Uterus (tissue), 4 donors: ENCODE measurements around the gene ANKRD44. TPM values are rescaled to one million over a fixed set of nuclear protein-coding genes. Genes with fewer than 3 reads are reported as not detected.
A peak's percentile ranks its signal among the peaks of the same experiment; 100 is the strongest.

Source experiments
- DNase-seq, 2 donors: peaks; one replicate each; pipeline ENCODE4 v3.0.0-alpha.2; 2019 to 2020
- H3K27ac ChIP-seq, 2 donors: fragments of 200-600 bp; sonication (generic); 1 replicate in 1 of 2; 2 replicates in 1 of 2; pipeline ENCODE4 v1.5.1; 2016 to 2018
- H3K27me3 ChIP-seq, 2 donors: fragments of 200-600 bp; sonication (generic); one replicate each; pipeline ENCODE4 v1.5.1; 2018 to 2019; ENCODE audit warnings: control low read depth in 1 of 2
- H3K36me3 ChIP-seq, 2 donors: fragments of 200-600 bp; sonication (generic); one replicate each; pipeline ENCODE4 v1.5.1; 2019; ENCODE audit warnings: control low read depth in 1 of 2
- H3K4me1 ChIP-seq, 2 donors: fragments of 200-600 bp; sonication (generic); one replicate each; pipeline ENCODE4 v1.5.1; 2018 to 2019; ENCODE audit warnings: control low read depth in 1 of 2
- H3K4me3 ChIP-seq, 2 donors: fragments of 200-600 bp; sonication (generic); 1 replicate in 1 of 2; 2 replicates in 1 of 2; pipeline ENCODE4 v1.5.1; 2018 to 2019; ENCODE audit warnings: mild to moderate bottlenecking in 1 of 2
- H3K9me3 ChIP-seq, 2 donors: fragments of 200-600 bp; sonication (generic); one replicate each; pipeline ENCODE4 v1.5.1; 2019; ENCODE audit warnings: control low read depth in 1 of 2
- POLR2A ChIP-seq, 2 donors: fragments of 450-650 bp; IDR thresholded peaks; one replicate each; pipeline ENCODE4 v1.6.1; 2016; ENCODE audit warnings: antibody characterized with exemption in 2 of 2, mild to moderate bottlenecking in 1 of 2, moderate library complexity in 1 of 2
- intact Hi-C: fragments of 100-400 bp; cut with DNase I; formaldehyde crosslinking; loops from one replicate; pipeline ENCODE4 v1.15.1; 2023; ENCODE audit warnings: low total_unique reads
- total RNA-seq, 4 donors: library from RNA; depleted of rRNA in 3 of 4; stranded (reverse); fragments of >200 nt in 3 of 4; gene quantifications; one replicate each; pipeline versions ENCODE4 v1.1.0 to v1.2.4, GENCODE V29; 2014 to 2023
- TF ChIP-seq, protein P1 (sequence below), 4 experiments: fragments of 200-600 bp in 2 of 4; fragments of 450-650 bp in 2 of 4; sonication (generic) in 2 of 4; IDR thresholded peaks; one replicate each; pipeline ENCODE4 v1.5.1; 2016 to 2019; ENCODE audit warnings: antibody characterized with exemption in 4 of 4, mild to moderate bottlenecking in 2 of 4, moderate library complexity in 1 of 4
- donor health status: DM: yes; HTN: yes; CAD: no.

The ANKRD44 gene
- total RNA-seq, 4 donors from 2014 or later: 14.4 to 71.5 (median 23.2) TPM

DNA sequence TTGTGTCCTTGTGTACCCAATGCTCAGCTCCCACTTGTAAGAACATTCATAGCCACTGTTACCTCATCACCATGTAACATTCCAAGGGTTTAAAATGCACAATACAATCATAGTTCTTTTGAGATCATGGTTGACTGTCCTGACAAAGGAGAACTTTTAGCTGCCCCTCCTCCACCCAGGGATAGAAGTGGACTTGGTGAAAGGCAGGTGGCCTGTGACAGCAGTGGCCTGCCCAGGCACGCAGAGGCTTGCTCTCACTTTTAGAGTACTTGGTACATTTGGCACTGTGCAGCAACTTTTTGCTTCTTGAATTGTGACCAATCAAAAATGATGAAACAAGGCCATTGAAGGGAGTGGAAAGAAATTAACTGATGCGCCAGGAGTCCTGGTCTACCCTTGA, 108.7 kb downstream of the ANKRD44 start:
- no peaks in the 10 kb centered on the region for H3K27me3 ChIP-seq
- no peaks in the 10 kb centered on the region for H3K36me3 ChIP-seq
- TF ChIP-seq, protein P1, sequence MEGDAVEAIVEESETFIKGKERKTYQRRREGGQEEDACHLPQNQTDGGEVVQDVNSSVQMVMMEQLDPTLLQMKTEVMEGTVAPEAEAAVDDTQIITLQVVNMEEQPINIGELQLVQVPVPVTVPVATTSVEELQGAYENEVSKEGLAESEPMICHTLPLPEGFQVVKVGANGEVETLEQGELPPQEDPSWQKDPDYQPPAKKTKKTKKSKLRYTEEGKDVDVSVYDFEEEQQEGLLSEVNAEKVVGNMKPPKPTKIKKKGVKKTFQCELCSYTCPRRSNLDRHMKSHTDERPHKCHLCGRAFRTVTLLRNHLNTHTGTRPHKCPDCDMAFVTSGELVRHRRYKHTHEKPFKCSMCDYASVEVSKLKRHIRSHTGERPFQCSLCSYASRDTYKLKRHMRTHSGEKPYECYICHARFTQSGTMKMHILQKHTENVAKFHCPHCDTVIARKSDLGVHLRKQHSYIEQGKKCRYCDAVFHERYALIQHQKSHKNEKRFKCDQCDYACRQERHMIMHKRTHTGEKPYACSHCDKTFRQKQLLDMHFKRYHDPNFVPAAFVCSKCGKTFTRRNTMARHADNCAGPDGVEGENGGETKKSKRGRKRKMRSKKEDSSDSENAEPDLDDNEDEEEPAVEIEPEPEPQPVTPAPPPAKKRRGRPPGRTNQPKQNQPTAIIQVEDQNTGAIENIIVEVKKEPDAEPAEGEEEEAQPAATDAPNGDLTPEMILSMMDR (IDR thresholded peaks at IDR 0.05): no peak
- no peak for TF ChIP-seq POLR2A (IDR thresholded peaks at IDR 0.05)
- peaks cover 0 to 6% of the 10 kb centered on the region in 2 donors for H3K4me1 ChIP-seq
- no peak overlapping the region for H3K4me3 ChIP-seq
- DNase-seq: no peak
- no peaks in the 10 kb centered on the region for H3K9me3 ChIP-seq
- intact Hi-C loops: no loop called here
- no peak overlapping the region for H3K27ac ChIP-seq

GRCh38 chr2:197200762-197201058, 109.9 kb downstream of the ANKRD44 start:
- H3K36me3 ChIP-seq: no peaks in the 10 kb centered on the region
- peaks cover 0 to 6% of the 10 kb centered on the region in 2 donors for H3K4me1 ChIP-seq

GRCh38 chr2:197200051-197200761, 110.4 kb downstream of the ANKRD44 start:
- H3K36me3 ChIP-seq: no peaks in the 10 kb centered on the region
- no peak for DNase-seq
- H3K4me3 ChIP-seq: no peak overlapping the region
- H3K27me3 ChIP-seq: no peaks in the 10 kb centered on the region
- peak overlapping the region in 1 of 2 donors; percentile 13 for H3K27ac ChIP-seq
- intact Hi-C loops: no loop called here
- no peaks in the 10 kb centered on the region for H3K9me3 ChIP-seq
- TF ChIP-seq, protein P1 (IDR thresholded peaks at IDR 0.05): no peak
- no peak for TF ChIP-seq POLR2A (IDR thresholded peaks at IDR 0.05)
- H3K4me1 ChIP-seq: peaks cover 4 to 6% of the 10 kb centered on the region in 2 donors

More at GRCh38 chr2:197200762-197201058, 109.9 kb downstream of the ANKRD44 start:
- intact Hi-C loops: no loop called here
- TF ChIP-seq, protein P1 (IDR thresholded peaks at IDR 0.05): no peak
- TF ChIP-seq POLR2A (IDR thresholded peaks at IDR 0.05): no peak
- H3K27me3 ChIP-seq: no peaks in the 10 kb centered on the region
- H3K27ac ChIP-seq: no peak overlapping the region
- DNase-seq: no peak
- no peaks in the 10 kb centered on the region for H3K9me3 ChIP-seq
- no peak overlapping the region for H3K4me3 ChIP-seq

- Histone ChIP-seq H3K27me3 (no peaks in the 10 kb centered on the region), H3K36me3 (no peaks in the 10 kb centered on the region), H3K9me3 (no peaks in the 10 kb centered on the region), H3K4me3 (no peak overlapping the region), H3K27ac (no peak overlapping the region), H3K4me1 (peaks cover 6 to 7% of the 10 kb centered on the region in 2 donors)
- no peak for TF ChIP-seq POLR2A (IDR thresholded peaks at IDR 0.05)
- TF ChIP-seq, protein P1 (IDR thresholded peaks at IDR 0.05): no peak
- peak; percentile 36 to 43 for DNase-seq
- intact Hi-C loops: loop anchor here (10.0 kb wide), 1 partner anchor 116 kb away; the partner anchor contains the start of gene ANKRD44
Observed at GRCh38 chr2:197198890-197199289, 111.7 kb downstream of the ANKRD44 start.

- no peak for DNase-seq
- Histone ChIP-seq H3K4me1 (peaks cover 6 to 7% of the 10 kb centered on the region in 2 donors), H3K9me3 (no peaks in the 10 kb centered on the region), H3K27ac (no peak overlapping the region), H3K27me3 (no peaks in the 10 kb centered on the region), H3K36me3 (no peaks in the 10 kb centered on the region), H3K4me3 (no peak overlapping the region)
- intact Hi-C loops: loop anchor here (10.0 kb wide), 1 partner anchor 117 kb away; the partner anchor contains the start of gene ANKRD44
- TF ChIP-seq, protein P1 (IDR thresholded peaks at IDR 0.05): no peak
- no peak for TF ChIP-seq POLR2A (IDR thresholded peaks at IDR 0.05)
Observed at GRCh38 chr2:197197895-197198311, 112.7 kb downstream of the ANKRD44 start.
